Central memory CD8-positive, alpha-beta T cell (primary cell): ENCODE data around the gene CSRP2.

Source experiments
- ATAC-seq: fragments of 150-1000 bp; cut with Tn5 transposase; replicated peaks from 2 replicates; pipeline ENCODE4 v1.10.0; 2022; ENCODE audit warnings: mild to moderate bottlenecking, moderate FRiP score, moderate number of reproducible peaks; ENCODE audit not compliant: poor library complexity, severe bottlenecking; ENCODE audit errors: extremely low read depth
- DNase-seq, 2 donors: peaks; one replicate each; pipeline ENCODE4 v3.0.0; 2021; ENCODE audit warnings: low spot score in 2 of 2
- H3K27ac Mint-ChIP-seq: one replicate; pipeline ENCODE4 v1.8.0; 2022; ENCODE audit warnings: low read depth, mild to moderate bottlenecking, moderate library complexity, mixed read lengths
- H3K27me3 Mint-ChIP-seq: one replicate; pipeline ENCODE4 v1.8.0; 2022; ENCODE audit warnings: mixed read lengths
- H3K36me3 Mint-ChIP-seq: one replicate; pipeline ENCODE4 v1.8.0; 2022; ENCODE audit warnings: mild to moderate bottlenecking, moderate library complexity, mixed read lengths; ENCODE audit not compliant: insufficient read depth
- H3K4me1 Mint-ChIP-seq: one replicate; pipeline ENCODE4 v1.8.0; 2022; ENCODE audit warnings: mixed read lengths
- H3K4me3 Mint-ChIP-seq: one replicate; pipeline ENCODE4 v1.8.0; 2022; ENCODE audit warnings: mild to moderate bottlenecking, moderate library complexity, mixed read lengths
- H3K9me3 Mint-ChIP-seq: one replicate; pipeline ENCODE4 v1.8.0; 2022; ENCODE audit warnings: mixed read lengths

Gene CSRP2

GRCh38 chr12:76866726-76867125 is 12.1 kb downstream of the CSRP2 start:
- DNase-seq (no peak), ATAC-seq (no peak)
- Mint-ChIP-seq H3K4me3 (no peak overlapping the region), H3K36me3 (peaks cover 4% of the 10 kb centered on the region), H3K27ac (no peak overlapping the region), H3K27me3 (peaks cover 7% of the 10 kb centered on the region), H3K4me1 (no peaks in the 10 kb centered on the region), H3K9me3 (no peaks in the 10 kb centered on the region)

- ATAC-seq (no peak), DNase-seq (no peak)
- Mint-ChIP-seq H3K9me3 (no peaks in the 10 kb centered on the region), H3K27me3 (peaks cover 5% of the 10 kb centered on the region), H3K36me3 (peaks cover 4% of the 10 kb centered on the region), H3K4me3 (no peak overlapping the region), H3K4me1 (no peaks in the 10 kb centered on the region), H3K27ac (no peak overlapping the region)
Observed at GRCh38 chr12:76866151-76866567, 12.7 kb downstream of the CSRP2 start.

- Mint-ChIP-seq H3K27ac (no peak overlapping the region), H3K36me3 (peaks cover 2% of the 10 kb centered on the region), H3K4me3 (no peak overlapping the region), H3K4me1 (no peaks in the 10 kb centered on the region), H3K9me3 (no peaks in the 10 kb centered on the region), H3K27me3 (no peaks in the 10 kb centered on the region)
- DNase-seq (no peak), ATAC-seq (no peak)
Observed at GRCh38 chr12:76864791-76865400, 13.9 kb downstream of the CSRP2 start.

- Mint-ChIP-seq H3K36me3 (peaks cover 2% of the 10 kb centered on the region), H3K4me3 (no peak overlapping the region), H3K27me3 (no peaks in the 10 kb centered on the region)
Observed at GRCh38 chr12:76863837-76864236, 15.0 kb downstream of the CSRP2 start.

GRCh38 chr12:76863005-76863670 is 15.7 kb downstream of the CSRP2 start:
- Mint-ChIP-seq H3K27me3 (no peaks in the 10 kb centered on the region), H3K27ac (no peak overlapping the region), H3K4me3 (no peak overlapping the region), H3K4me1 (no peaks in the 10 kb centered on the region), H3K9me3 (no peaks in the 10 kb centered on the region), H3K36me3 (peaks cover 2% of the 10 kb centered on the region)
- ATAC-seq (no peak), DNase-seq (no peak)

More at GRCh38 chr12:76863837-76864236, 15.0 kb downstream of the CSRP2 start:
- no peak overlapping the region for H3K27ac Mint-ChIP-seq
- H3K4me1 Mint-ChIP-seq, result no peaks in the 10 kb centered on the region
- DNase-seq, result no peak
- no peaks in the 10 kb centered on the region for H3K9me3 Mint-ChIP-seq
- no peak for ATAC-seq

GRCh38 chr12:76860256-76860655 is 18.6 kb downstream of the CSRP2 start:
- Mint-ChIP-seq H3K27ac (no peak overlapping the region), H3K27me3 (no peaks in the 10 kb centered on the region), H3K4me3 (no peak overlapping the region), H3K9me3 (no peaks in the 10 kb centered on the region), H3K36me3 (peaks cover 2% of the 10 kb centered on the region), H3K4me1 (no peaks in the 10 kb centered on the region)
- ATAC-seq (no peak), DNase-seq (no peak)

- no peaks in the 10 kb centered on the region for H3K4me1 Mint-ChIP-seq
- H3K27me3 Mint-ChIP-seq, result no peaks in the 10 kb centered on the region
- H3K9me3 Mint-ChIP-seq, result no peaks in the 10 kb centered on the region
- H3K4me3 Mint-ChIP-seq, result no peak overlapping the region
- DNase-seq, result no peak
- no peak overlapping the region for H3K27ac Mint-ChIP-seq
- peaks cover 6% of the 10 kb centered on the region for H3K36me3 Mint-ChIP-seq
- ATAC-seq, result no peak
Observed at GRCh38 chr12:76859611-76860010, 19.2 kb downstream of the CSRP2 start.

- no peaks in the 10 kb centered on the region for H3K4me1 Mint-ChIP-seq
- H3K27me3 Mint-ChIP-seq, result no peaks in the 10 kb centered on the region
- H3K27ac Mint-ChIP-seq, result no peak overlapping the region
Observed at GRCh38 chr12:76856018-76856644, 22.7 kb downstream of the CSRP2 start.

GRCh38 chr12:76855271-76855670 is 23.5 kb downstream of the CSRP2 start:
- DNase-seq (no peak), ATAC-seq (no peak)
- Mint-ChIP-seq H3K27me3 (no peaks in the 10 kb centered on the region), H3K4me3 (no peak overlapping the region), H3K9me3 (no peaks in the 10 kb centered on the region), H3K36me3 (peaks cover 13% of the 10 kb centered on the region), H3K4me1 (no peaks in the 10 kb centered on the region), H3K27ac (no peak overlapping the region)

More at GRCh38 chr12:76856018-76856644, 22.7 kb downstream of the CSRP2 start:
- ATAC-seq (no peak), DNase-seq (no peak)
- peaks cover 8% of the 10 kb centered on the region for H3K36me3 Mint-ChIP-seq
- H3K4me3 Mint-ChIP-seq, result no peak overlapping the region
- H3K9me3 Mint-ChIP-seq, result no peaks in the 10 kb centered on the region

GRCh38 chr12:76852106-76852505 is 26.7 kb downstream of the CSRP2 start:
- ATAC-seq, result no peak
- no peak overlapping the region for H3K4me3 Mint-ChIP-seq
- no peak overlapping the region for H3K27ac Mint-ChIP-seq
- peaks cover 27% of the 10 kb centered on the region for H3K36me3 Mint-ChIP-seq
- no peak for DNase-seq
- H3K4me1 Mint-ChIP-seq, result no peaks in the 10 kb centered on the region
- no peaks in the 10 kb centered on the region for H3K9me3 Mint-ChIP-seq
- no peaks in the 10 kb centered on the region for H3K27me3 Mint-ChIP-seq

- no peaks in the 10 kb centered on the region for H3K4me1 Mint-ChIP-seq
Observed at GRCh38 chr12:76848132-76848531, 30.7 kb downstream of the CSRP2 start.

GRCh38 chr12:76847260-76847659 is 31.6 kb downstream of the CSRP2 start:
- H3K27ac Mint-ChIP-seq, result no peak overlapping the region
- DNase-seq, result no peak
- no peaks in the 10 kb centered on the region for H3K27me3 Mint-ChIP-seq
- no peak overlapping the region for H3K4me3 Mint-ChIP-seq
- peaks cover 37% of the 10 kb centered on the region for H3K36me3 Mint-ChIP-seq
- H3K4me1 Mint-ChIP-seq, result no peaks in the 10 kb centered on the region
- ATAC-seq, result no peak
- no peaks in the 10 kb centered on the region for H3K9me3 Mint-ChIP-seq

More at GRCh38 chr12:76848132-76848531, 30.7 kb downstream of the CSRP2 start:
- Mint-ChIP-seq H3K9me3 (no peaks in the 10 kb centered on the region), H3K36me3 (peaks cover 35% of the 10 kb centered on the region), H3K27me3 (no peaks in the 10 kb centered on the region), H3K4me3 (no peak overlapping the region), H3K27ac (peak overlapping the region; percentile 7)
- DNase-seq (no peak), ATAC-seq (no peak)

GRCh38 chr12:76836633-76837032 is 42.2 kb downstream of the CSRP2 start:
- Mint-ChIP-seq H3K4me1 (no peaks in the 10 kb centered on the region), H3K9me3 (no peaks in the 10 kb centered on the region), H3K36me3 (peaks cover 10% of the 10 kb centered on the region), H3K4me3 (no peak overlapping the region), H3K27ac (peak overlapping the region; percentile 82), H3K27me3 (no peaks in the 10 kb centered on the region)
- DNase-seq (no peak), ATAC-seq (no peak)
